ENCODE data around the gene SSTR3.

SSTR3 gene

GRCh38 chr22:37230673-37231405 lies 18.6 kb upstream of the SSTR3 start:
- peaks cover 10% of the 10 kb centered on the region for H3K4me1 Mint-ChIP-seq
- TF ChIP-seq, protein P1, sequence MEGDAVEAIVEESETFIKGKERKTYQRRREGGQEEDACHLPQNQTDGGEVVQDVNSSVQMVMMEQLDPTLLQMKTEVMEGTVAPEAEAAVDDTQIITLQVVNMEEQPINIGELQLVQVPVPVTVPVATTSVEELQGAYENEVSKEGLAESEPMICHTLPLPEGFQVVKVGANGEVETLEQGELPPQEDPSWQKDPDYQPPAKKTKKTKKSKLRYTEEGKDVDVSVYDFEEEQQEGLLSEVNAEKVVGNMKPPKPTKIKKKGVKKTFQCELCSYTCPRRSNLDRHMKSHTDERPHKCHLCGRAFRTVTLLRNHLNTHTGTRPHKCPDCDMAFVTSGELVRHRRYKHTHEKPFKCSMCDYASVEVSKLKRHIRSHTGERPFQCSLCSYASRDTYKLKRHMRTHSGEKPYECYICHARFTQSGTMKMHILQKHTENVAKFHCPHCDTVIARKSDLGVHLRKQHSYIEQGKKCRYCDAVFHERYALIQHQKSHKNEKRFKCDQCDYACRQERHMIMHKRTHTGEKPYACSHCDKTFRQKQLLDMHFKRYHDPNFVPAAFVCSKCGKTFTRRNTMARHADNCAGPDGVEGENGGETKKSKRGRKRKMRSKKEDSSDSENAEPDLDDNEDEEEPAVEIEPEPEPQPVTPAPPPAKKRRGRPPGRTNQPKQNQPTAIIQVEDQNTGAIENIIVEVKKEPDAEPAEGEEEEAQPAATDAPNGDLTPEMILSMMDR (IDR thresholded peaks at IDR 0.05; ENCODE audit: unreplicated experiment in 3 of 3) = no peak
- H3K36me3 Mint-ChIP-seq (ENCODE audit: low read depth) = no peaks in the 10 kb centered on the region
- peak overlapping the region in 1 of 3 experiments; percentile 51 for H3K27ac Mint-ChIP-seq
- H3K9me3 Mint-ChIP-seq = no peaks in the 10 kb centered on the region
- peaks cover 26% of the 10 kb centered on the region for H3K27me3 Mint-ChIP-seq (ENCODE audit: low read depth)
- no peak overlapping the region for H3K4me3 Mint-ChIP-seq

DNA sequence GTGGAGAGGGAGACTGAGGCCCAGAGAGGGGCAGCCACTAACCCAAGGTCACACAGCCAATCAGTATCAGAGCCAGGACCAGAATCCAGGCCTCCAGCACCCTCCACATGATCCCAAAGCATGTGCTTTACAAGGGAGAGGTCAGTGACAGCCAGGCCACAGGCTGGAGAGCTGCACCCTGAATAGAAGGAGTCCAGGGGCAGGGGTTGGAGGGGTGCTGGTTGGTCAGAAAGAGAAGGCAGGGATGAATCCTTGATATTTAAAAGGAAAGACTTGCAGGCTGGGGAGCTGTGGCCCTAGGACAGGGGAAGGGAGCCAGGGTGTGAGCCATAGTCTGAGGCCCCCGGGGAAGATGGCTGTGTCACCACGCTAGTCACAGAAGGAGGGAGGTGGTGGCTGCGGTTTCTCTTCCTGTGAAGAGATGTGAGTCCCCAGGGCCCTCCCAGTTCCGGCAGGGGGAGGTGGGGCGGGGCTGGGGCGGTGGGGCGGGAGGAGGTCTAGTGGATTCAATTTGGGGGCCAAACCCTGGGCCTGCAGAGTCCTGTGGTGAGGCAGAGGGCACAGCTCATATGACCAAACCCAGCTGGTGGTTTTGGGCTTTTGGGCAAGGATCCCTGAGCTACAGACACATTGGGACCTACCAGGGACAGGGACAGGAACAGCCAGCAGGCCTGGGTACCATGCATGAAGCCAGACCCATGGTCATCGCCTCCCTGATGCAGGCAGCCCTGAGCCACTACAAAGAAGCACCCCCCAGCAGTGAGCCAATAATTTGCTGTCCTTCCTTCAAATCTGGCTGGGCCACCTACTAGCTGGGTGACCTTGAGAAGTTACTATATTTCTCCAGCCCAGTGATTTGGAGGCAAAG lies 17.8 kb upstream of the SSTR3 start:
- H3K36me3 Mint-ChIP-seq (ENCODE audit: low read depth) = no peaks in the 10 kb centered on the region
- H3K4me1 Mint-ChIP-seq = peaks cover 10% of the 10 kb centered on the region
- TF ChIP-seq, protein P1 (IDR thresholded peaks at IDR 0.05; ENCODE audit: unreplicated experiment in 3 of 3) = no peak
- no peak overlapping the region for H3K4me3 Mint-ChIP-seq
- H3K27ac Mint-ChIP-seq = no peak overlapping the region
- peaks cover 26% of the 10 kb centered on the region for H3K27me3 Mint-ChIP-seq (ENCODE audit: low read depth)
- no peaks in the 10 kb centered on the region for H3K9me3 Mint-ChIP-seq

- Mint-ChIP-seq H3K4me1 (peaks cover 10% of the 10 kb centered on the region), H3K27me3 (ENCODE audit: low read depth) (peaks cover 18% of the 10 kb centered on the region), H3K27ac (peak overlapping the region in 1 of 3 experiments; percentile 40), H3K36me3 (ENCODE audit: low read depth) (no peaks in the 10 kb centered on the region), H3K4me3 (no peak overlapping the region), H3K9me3 (no peaks in the 10 kb centered on the region)
- TF ChIP-seq, protein P1 (IDR thresholded peaks at IDR 0.05; ENCODE audit: unreplicated experiment in 3 of 3) = no peak
Observed at GRCh38 chr22:37229012-37229804, 16.9 kb upstream of the SSTR3 start.

DNA sequence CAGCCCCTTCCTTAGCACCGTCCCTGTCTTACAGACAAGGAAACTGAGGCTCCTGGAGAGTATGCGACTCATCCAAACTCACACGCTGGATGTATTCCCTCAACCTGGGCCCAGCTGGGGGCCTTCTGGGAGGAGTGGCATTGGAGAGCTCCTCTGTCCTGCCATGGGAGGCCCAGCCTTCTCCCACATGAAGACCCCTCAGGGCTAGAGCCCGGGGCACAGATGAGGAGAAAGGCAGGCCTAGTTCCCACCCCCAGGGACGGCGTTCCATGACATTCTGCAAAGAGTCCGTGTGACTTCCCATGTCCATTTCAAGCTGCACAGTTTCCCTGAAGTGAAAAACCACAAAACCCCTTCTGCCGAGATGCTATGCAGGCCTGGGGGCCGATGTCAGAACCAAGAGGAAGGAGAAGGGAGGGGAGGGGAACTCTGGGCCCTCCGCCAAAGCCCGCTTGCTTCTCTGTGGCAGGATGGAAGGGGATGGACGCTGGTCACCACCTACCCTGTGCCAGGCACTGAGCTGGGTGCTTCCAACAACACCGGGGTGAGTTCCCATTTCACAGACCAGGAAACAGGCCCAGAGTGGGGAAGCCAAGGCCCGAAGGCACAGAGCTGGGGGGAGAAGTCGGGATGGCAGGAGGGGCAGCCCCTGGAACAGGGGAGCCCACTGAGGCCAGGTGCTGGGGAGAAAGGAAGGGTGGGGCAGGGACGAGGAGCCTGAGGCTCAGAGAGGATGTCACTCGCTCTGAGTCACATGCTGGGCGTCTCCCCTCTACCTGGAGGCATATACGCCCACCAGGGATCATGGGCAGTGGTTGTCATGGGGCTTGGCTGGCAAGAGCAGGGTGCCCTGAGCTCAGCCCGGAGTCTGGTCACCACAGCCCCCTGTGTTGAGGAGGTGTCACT lies 16.1 kb upstream of the SSTR3 start:
- Mint-ChIP-seq H3K36me3 (ENCODE audit: low read depth) (no peaks in the 10 kb centered on the region), H3K9me3 (no peaks in the 10 kb centered on the region), H3K27ac (peak overlapping the region in 2 of 3 experiments; percentile 38 to 40), H3K4me3 (no peak overlapping the region), H3K4me1 (peaks cover 10% of the 10 kb centered on the region), H3K27me3 (ENCODE audit: low read depth) (peaks cover 16% of the 10 kb centered on the region)
- TF ChIP-seq, protein P1 (IDR thresholded peaks at IDR 0.05; ENCODE audit: unreplicated experiment in 3 of 3) = no peak

DNA sequence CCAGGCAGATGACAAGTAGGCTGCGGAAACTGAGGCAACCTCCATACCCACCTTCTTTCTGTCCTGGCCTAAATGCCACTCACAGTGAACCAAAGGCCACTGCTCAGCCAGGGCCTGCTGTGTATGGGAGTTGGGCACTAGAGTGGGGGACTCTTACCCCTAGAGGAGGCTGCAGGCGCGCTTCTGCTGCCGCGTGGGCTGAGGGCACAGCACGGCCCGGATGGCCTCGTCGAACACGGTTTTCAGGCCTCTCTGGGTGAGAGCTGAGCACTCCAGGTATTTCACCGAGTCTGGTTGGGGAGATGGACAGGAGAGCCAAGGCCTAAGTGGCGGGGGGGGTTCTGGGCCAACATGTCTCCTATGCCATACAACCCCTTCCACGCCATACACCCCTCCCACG lies 14.2 kb upstream of the SSTR3 start:
- Mint-ChIP-seq H3K4me3 (no peak overlapping the region), H3K27ac (no peak overlapping the region), H3K27me3 (ENCODE audit: low read depth) (peaks cover 20% of the 10 kb centered on the region), H3K36me3 (ENCODE audit: low read depth) (no peaks in the 10 kb centered on the region), H3K9me3 (no peaks in the 10 kb centered on the region), H3K4me1 (peaks cover 10% of the 10 kb centered on the region)
- TF ChIP-seq, protein P1 (IDR thresholded peaks at IDR 0.05; ENCODE audit: unreplicated experiment in 3 of 3) = no peak

All from nephron (organoid).